K562 (cell line): ENCODE measurements around the gene RGS5. TPM values are rescaled to one million over a fixed set of nuclear protein-coding genes. Genes with fewer than 3 reads are reported as not detected.

Experiments used
- ATF3 ChIP-seq, 2 experiments: fragments of 450-650 bp in 1 of 2; sonication (generic) in 1 of 2; formaldehyde crosslinking in 1 of 2; IDR thresholded peaks in 1 of 2; conservative IDR thresholded peaks in 1 of 2; 2 replicates each; pipeline versions ENCODE4 v1.6.1 to v1.8.1; 2016 to 2023; ENCODE audit warnings: mild to moderate bottlenecking in 2 of 2, moderate library complexity in 2 of 2, inconsistent platforms in 1 of 2, missing genetic modification reagents in 1 of 2
- ZBTB40 ChIP-seq, 2 experiments: fragments of 450-650 bp in 1 of 2; sonication (generic) in 1 of 2; formaldehyde crosslinking in 1 of 2; IDR thresholded peaks; 2 replicates each; pipeline versions ENCODE4 v1.7.1 to v1.9.0; 2016 to 2022; ENCODE audit warnings: inconsistent platforms in 1 of 2, mild to moderate bottlenecking in 1 of 2, missing genetic modification reagents in 1 of 2
- polyA plus RNA-seq, 8 experiments: library from polyadenylated mRNA; depleted of rRNA in 4 of 8; stranded (reverse) in 5 of 8; unstranded in 3 of 8; fragments of >200 nt; fragmentation: Nextera tagmentation in 2 of 8; fragmentation: Illumina TruSeq in 1 of 8; extraction: Ambion mirVana in 2 of 8; extraction: Trizol in 1 of 8; gene quantifications; 2 replicates each; pipeline versions ENCODE4 v1.2.1 to v1.2.3, GENCODE V29; 2011 to 2014; ENCODE audit warnings: inconsistent platforms in 1 of 8, missing spikeins in 1 of 8
- total RNA-seq, 7 experiments: library from RNA; depleted of rRNA in 6 of 7; stranded (reverse); fragments of >200 nt in 6 of 7; fragmentation: Illumina TruSeq in 2 of 7; extraction: Trizol in 2 of 7; gene quantifications; 2 replicates each; pipeline versions ENCODE4 v1.2.1 to v1.2.3, GENCODE V29; 2011 to 2021; ENCODE audit warnings: low replicate concordance in 1 of 7

The RGS5 gene
- total and polyA plus RNA-seq, 9 of the 15 experiments (the other 6 are each of a cell fraction or from before 2014, with no cell fraction given), result 0.71 to 5.3 (median 2.4) TPM

GRCh38 chr1:163137556-163138265 is 65.0 kb downstream of the RGS5 start (continued):
- TF ChIP-seq ZBTB40 (IDR thresholded peaks at IDR 0.05), result no peak
- no peak for TF ChIP-seq ZBTB40 (CRISPR knock-in tag; IDR thresholded peaks at IDR 0.05)
- no peak for TF ChIP-seq ATF3 (IDR thresholded peaks at IDR 0.05)
- TF ChIP-seq ATF3 (CRISPR knock-in tag; conservative IDR thresholded peaks at IDR 0.05), result no peak
